GM18511 (cell line): Measurements from ENCODE around the gene HAUS7.

Source experiments
- ATAC-seq: cut with Tn5 transposase; IDR thresholded peaks from one replicate; pipeline ENCODE4 v1.9.1; 2021; ENCODE audit warnings: mild to moderate bottlenecking, moderate library complexity; ENCODE audit not compliant: unreplicated experiment

Gene HAUS7

GRCh38 chrX:153457136-153457825 is 13.1 kb downstream of the HAUS7 start:
- no peak for ATAC-seq

GRCh38 chrX:153456704-153457103 is 13.7 kb downstream of the HAUS7 start:
- no peak for ATAC-seq

- ATAC-seq, result no peak
Observed at GRCh38 chrX:153456161-153456560, 14.2 kb downstream of the HAUS7 start.

- no peak for ATAC-seq
Observed at GRCh38 chrX:153455571-153455970, 14.8 kb downstream of the HAUS7 start.

GRCh38 chrX:153454901-153455550 is 15.3 kb downstream of the HAUS7 start:
- ATAC-seq, result no peak

- ATAC-seq, result no peak
Observed at GRCh38 chrX:153450949-153451277, 19.5 kb downstream of the HAUS7 start.

GRCh38 chrX:153450114-153450948 is 20.0 kb downstream of the HAUS7 start:
- ATAC-seq, result no peak

GRCh38 chrX:153449368-153450113 is 20.8 kb downstream of the HAUS7 start:
- ATAC-seq, result no peak

- ATAC-seq, result no peak
Observed at GRCh38 chrX:153448556-153449367, 21.6 kb downstream of the HAUS7 start.

GRCh38 chrX:153447581-153447960 is 22.8 kb downstream of the HAUS7 start:
- no peak for ATAC-seq

- no peak for ATAC-seq
Observed at GRCh38 chrX:153446950-153447580, 23.3 kb downstream of the HAUS7 start.

- no peak for ATAC-seq
Observed at GRCh38 chrX:153446636-153446936, 23.8 kb downstream of the HAUS7 start.

GRCh38 chrX:153445856-153446635 is 24.3 kb downstream of the HAUS7 start, which contains the start of gene TREX2:
TREX2 (minus strand) TSS chrX:153446056; CDS start chrX:153445430, 626 bp downstream.
- no peak for ATAC-seq

- ATAC-seq, result no peak
Observed at GRCh38 chrX:153445106-153445855, 25.1 kb downstream of the HAUS7 start.

- ATAC-seq, result no peak
Observed at GRCh38 chrX:153444333-153445011, 25.9 kb downstream of the HAUS7 start.

- no peak for ATAC-seq
Observed at GRCh38 chrX:153443476-153444332, 26.7 kb downstream of the HAUS7 start.

- no peak for ATAC-seq
Observed at GRCh38 chrX:153442463-153442862, 27.9 kb downstream of the HAUS7 start.
